GM10266 (cell line): ENCODE results near the gene DCDC2.

Experiments
- DNase-seq: peaks from one replicate; pipeline ENCODE4 v3.0.0; 2012; ENCODE audit errors: extremely low spot score
- TF ChIP-seq, protein P1 (sequence below): IDR thresholded peaks from 2 replicates; pipeline ENCODE4 v1.5.1; 2012; ENCODE audit warnings: mild to moderate bottlenecking, low read depth; ENCODE audit not compliant: control insufficient read depth, insufficient read depth; ENCODE audit errors: missing control alignments

Gene DCDC2

DNA sequence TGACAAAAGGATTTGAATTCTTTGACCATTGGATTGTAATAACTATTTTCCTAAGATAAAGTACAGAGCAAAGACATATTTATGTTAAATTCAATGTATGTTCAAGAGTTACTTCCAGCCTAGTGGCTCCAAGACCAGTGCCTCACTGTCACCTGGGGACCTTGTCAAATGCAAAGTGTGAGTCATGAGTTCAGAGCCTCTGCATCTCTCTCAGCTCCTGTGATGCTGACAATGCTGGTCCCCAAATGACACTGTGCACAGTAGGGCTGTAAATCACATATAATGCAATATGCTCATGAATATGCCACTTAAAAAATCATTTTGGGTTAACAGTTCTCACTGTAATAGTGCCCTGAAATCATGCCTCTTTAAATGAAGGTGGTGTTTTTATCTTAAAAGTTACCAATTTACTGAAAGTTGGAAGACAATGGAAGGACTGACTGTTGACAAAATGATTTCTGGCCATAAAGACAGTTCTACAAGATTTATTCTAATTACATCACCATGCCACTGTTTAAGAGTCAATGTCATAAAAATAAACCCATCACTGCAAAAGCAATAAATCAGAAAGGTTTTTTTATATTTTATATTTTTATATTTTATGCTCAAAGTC lies 169.8 kb downstream of the DCDC2 start:
- no peak for DNase-seq
- TF ChIP-seq, protein P1, sequence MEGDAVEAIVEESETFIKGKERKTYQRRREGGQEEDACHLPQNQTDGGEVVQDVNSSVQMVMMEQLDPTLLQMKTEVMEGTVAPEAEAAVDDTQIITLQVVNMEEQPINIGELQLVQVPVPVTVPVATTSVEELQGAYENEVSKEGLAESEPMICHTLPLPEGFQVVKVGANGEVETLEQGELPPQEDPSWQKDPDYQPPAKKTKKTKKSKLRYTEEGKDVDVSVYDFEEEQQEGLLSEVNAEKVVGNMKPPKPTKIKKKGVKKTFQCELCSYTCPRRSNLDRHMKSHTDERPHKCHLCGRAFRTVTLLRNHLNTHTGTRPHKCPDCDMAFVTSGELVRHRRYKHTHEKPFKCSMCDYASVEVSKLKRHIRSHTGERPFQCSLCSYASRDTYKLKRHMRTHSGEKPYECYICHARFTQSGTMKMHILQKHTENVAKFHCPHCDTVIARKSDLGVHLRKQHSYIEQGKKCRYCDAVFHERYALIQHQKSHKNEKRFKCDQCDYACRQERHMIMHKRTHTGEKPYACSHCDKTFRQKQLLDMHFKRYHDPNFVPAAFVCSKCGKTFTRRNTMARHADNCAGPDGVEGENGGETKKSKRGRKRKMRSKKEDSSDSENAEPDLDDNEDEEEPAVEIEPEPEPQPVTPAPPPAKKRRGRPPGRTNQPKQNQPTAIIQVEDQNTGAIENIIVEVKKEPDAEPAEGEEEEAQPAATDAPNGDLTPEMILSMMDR = no peak

DNA sequence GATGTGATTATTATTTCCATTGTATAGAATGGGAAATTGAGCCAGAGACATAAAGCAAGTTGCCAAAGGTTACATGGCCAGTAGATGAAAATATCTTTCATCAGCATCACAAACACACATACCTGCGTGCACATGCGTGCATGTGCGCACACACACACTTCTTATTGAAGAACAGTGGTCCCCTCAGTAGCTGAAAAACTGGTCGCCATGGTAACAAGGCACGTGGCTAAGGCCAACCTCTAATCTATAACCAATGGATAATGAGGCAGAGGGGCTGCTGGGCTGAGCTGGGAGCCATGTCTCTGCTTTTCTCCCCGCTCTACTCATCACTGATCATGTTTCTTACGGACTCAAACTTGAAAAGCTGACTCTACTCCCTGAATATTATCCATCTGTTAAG lies 171.5 kb downstream of the DCDC2 start:
- no peak for DNase-seq
- TF ChIP-seq, protein P1 = no peak

DNA sequence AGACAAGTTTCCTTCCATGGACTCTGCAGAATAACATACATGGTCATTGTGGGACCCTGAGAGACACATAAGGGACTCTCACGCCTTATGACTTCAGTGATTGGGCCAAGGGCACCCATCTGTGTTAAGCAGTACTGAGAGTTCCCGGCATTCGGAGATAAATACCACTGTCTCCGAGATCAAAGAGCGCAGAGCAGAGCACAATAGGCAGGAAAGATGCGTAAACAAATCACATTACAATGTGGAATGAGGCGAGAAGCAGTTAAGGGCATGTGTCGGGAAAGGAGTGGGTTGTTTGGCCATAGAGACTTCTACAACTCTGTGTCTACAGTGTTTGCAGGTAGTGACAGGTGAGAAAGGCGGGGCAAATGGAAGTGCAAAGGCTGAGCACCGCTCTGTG lies 174.3 kb downstream of the DCDC2 start:
- TF ChIP-seq, protein P1 = no peak
- no peak for DNase-seq

DNA sequence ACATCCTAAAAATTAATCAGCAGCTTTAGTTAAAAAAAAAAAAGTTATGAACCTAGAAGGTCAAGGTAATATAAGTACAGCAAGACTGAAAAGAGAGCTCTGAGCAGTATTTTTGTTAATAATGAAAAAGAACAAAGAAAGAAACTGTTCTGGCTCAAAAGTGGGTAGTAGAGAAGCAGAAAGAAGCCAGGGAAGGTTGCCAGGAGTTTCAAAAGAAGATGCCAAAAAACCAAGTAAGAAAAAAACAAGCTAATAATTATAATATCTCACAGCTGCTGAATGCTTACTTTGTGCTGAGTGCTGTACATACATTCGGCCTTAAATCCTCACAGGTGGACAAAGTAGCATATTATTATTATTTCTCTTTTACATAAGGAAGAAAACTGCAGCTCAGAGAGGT lies 200.0 kb downstream of the DCDC2 start:
- DNase-seq = no peak
- TF ChIP-seq, protein P1 = no peak

DNA sequence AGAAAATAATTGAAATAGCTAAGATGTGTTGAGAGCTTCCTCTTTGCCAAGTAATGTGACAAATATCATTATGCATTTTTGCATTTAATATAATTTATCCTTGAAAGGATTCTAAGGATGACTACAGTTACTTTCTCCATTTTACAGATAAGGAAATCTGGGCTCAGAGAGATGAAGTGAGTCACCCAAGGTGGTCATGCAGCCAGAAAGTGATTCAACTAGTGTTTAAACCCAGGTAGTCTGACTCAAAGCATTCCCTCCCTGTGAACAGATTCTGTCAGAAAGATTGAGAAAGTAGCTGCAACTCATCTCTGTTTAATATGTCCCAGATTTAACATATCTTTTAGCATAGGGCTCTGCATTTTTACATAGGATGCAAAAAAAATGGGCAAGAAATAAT lies 203.7 kb downstream of the DCDC2 start:
- TF ChIP-seq, protein P1 = no peak
- no peak for DNase-seq

DNA sequence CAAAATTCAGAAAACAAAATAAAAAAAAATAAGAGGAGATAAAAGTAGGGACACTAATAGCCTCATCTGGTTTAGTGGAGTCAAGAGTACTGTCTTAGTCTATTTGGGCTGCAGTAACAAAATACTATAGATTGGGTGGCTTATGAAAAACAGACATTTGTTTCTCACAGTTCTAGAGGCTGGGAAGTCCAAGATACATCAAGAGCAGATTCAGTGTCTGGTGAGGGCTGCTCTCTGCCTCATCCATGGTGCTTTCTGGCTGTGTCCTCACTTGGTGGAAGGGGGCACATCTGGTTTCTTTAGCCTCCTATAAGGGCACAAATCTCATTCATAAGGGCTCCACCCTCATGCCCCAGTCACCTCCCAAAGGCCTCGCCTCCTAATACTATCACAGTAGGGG lies 205.8 kb downstream of the DCDC2 start:
- TF ChIP-seq, protein P1 = no peak
- DNase-seq = no peak

DNA sequence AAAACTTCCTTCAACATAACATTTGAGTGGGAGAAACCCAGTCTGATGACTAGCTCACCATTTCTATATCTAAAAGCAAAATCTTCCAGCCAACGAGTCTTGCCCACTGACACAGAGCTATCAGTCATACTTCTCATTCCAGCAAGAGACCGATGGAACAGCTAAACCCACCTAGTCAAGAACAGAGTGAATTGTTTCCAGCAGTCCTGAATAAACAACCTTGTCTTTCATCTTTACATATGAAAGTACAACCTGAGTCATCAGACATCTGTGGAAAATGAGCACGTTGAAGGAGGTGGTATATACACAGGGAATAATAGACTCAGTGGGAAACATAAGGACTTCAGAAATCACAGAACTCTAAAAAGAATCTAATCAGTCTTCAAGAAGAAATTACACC lies 208.0 kb downstream of the DCDC2 start:
- TF ChIP-seq, protein P1 = no peak

More for the DNA sequence above, 208.0 kb downstream of the DCDC2 start:
- DNase-seq = no peak
